ENCODE measurements around the gene YKT6.

The YKT6 gene

DNA sequence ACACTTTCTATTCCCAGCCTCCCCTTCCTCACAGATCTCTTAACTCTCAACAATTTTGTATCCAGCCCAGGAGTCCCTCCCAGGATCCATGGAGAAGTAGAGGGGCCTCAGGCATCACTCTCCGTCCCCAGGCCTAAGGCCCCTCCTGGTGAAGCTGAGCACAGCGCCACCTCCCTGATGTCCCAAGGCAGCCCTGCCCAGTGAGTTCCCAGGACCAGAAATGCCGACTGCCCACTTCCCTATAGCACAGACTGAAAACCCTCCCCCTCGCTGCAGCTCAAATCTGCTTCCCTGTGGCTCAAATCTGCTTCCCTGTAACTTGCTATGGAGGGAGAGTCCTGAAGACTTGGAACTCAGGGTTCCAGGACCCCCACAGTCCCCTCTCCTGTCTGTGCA lies 35.6 kb downstream of the YKT6 start:
- DNase-seq: no peak

DNA sequence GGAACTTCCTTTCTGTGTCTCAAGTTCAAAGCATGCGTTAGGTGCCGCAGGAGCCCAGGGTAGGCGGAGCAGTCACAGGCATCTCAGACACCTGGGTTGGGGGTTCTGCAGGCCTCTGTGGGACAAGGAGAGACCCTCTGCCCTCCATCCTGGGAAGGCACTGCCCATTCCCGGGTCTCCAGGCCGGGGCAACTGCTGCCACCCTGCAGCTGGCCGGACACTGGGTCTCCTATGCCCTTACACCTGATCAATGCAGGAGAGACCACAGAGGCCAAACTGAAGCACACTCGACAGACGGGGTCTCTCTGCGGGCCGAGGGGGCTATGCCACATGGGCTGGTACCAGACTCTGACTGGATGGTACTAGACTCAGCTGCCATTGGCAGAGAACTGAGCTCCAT lies 36.9 kb downstream of the YKT6 start:
- DNase-seq: no peak

DNA sequence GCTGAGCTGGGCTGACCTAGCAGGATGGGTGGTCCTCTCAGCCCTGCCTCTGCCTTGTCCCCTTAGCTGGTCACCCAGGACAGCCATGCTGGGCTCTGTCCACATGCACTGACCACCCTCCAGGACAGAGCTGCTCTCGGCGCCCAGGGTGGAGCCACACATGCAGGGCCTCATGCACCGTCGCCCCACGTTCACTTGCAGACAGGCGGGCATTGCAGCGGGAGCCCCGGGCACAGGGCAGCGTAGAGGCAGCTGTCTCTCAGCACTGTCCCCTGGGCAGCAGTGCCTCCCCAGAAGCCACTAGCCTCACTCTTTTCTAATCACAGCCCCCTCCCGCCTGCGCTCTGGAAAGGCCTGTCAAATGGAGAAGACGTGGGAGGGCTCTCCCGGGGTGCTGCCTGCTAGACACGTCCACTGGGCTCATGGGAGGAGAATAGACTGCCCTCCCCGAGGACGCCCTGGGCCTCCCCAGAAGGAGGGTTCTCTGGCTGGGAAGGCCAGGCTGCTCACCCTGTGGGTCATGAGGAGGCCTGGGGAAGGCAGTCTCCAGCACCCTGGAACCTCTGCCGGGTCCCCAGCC lies 37.4 kb downstream of the YKT6 start:
- DNase-seq: no peak

DNA sequence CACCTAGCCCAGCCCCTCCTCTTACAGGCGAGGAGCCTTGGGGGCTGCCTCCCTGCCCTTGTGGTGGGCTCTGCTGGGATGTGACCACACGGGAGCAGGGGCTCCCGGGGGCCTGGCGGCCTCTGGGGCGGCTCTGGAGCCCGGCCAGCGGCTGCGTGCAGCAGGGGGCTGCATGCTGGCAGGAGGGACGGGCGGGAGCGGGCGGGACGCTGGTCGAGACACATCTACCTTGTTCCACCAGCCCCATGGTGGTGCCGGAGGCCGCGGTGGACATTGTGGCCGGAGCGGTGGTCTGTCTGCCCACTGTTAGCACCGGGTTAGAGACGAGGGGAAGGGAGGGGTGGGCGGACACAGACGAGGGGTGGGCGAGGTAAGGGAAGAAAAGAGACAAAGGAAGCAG lies 38.6 kb downstream of the YKT6 start:
- DNase-seq: no peak

DNA sequence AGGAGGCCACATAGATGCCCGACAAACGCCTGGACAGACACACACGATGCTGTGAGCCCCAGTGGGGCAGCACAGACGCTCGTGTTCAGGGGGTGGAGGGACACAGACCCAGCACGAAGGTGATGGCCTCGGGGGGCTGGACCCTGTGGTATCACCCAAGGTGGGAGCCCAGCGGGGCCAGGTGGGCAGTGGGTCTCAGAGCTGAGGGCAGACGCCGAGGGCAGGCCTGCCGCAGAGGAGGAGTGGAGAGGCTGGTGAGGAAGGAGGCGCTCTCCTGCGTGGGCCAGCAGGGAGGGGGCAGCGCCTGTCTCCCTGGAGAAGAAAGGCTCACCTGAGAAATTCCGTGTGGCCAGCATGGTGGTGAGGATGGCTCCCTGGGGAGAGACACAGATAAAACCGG lies 39.6 kb downstream of the YKT6 start:
- DNase-seq: no peak

DNA sequence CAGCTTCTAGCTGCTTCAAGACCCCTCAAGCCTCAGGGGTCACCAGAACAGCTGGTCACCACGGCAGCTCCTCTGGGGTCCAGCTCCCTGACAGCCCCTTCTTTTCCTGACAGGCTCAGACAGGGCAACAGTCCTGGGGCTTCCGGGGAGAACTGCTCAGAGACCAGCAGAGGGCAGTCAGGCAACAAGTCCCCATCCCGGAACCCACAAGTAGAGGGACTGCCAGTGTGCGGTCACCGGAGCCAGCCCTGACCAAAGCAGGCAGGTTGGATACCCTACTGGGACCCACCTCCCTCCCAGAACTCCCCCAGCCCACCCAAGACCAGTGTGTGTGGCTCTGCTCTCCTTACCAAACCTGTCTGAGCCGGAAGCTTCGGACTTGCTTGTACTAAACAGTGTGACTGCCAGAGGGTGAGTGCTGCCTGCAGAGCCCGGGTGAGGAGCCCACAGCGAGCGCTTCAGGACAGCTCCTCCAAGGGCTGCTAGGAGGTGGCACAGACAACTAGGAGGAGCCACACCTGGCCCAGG lies 40.3 kb downstream of the YKT6 start:
- peak; percentile 65 for DNase-seq

DNA sequence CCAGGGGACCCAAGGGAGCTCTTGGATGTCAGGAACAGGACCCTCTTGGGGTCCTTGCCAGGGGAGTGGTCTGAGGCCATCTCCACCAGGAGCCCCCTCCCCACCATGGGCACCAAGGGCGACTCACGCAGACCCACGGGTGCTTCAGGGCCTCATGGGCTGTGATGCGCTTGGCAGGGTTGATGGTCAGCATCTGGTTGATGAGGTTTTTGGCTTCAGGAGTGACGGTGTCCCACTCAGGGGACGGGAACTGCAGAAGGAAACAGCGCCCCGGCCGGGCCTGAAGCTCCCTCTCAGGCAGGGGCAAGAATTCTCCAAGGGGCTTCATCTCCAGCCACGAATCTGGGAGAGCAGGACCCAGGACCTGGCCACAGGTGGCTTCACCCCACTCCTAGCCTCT lies 41.3 kb downstream of the YKT6 start:
- no peak for DNase-seq

DNA sequence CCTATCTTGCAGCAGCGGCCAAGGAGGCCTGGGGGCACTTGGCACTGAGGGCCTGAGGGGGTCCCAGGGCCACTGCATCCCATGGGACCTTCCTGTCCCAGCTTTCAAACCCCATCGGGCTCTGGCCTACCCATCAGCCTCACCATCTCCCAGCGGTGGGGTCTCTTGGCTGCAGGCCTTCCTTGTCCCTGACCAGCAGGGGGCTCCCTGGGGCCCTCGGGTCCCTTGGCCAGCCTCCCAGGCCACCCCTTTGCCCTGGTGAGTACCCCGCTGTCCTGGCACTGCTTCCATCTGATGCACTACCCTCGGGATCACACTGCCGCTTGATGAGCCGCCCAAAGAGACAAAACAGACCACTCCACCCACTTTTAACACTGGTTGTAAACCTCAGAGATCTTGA lies 43.5 kb downstream of the YKT6 start:
- no peak for DNase-seq

DNA sequence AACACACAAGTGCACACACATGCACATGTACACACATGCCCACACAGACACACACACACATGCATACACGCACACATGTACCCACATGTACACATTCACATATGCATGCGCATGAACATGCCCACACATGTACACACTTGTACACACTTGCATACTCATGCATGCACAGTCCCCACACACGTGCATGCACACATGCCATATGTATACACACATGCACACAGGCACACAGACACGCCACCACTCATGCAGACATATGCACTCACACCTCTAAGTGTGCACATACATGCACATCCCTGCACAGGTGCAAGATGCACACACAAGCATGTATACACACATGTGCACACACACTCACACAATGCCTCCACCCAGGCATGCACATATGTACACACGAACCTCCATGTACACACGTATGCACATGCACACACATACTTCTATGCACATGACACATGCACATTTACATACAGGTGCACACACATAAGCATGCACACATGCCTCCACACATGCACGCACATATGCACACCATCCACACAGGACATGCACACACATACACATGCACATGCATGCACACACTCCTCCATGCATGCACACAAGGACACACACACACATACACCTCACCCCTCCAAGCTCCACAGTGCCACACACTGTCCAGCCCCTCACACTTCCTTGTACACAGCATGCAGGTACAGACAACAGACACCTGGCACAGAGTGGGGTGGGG lies 45.8 kb downstream of the YKT6 start:
- DNase-seq: no peak

DNA sequence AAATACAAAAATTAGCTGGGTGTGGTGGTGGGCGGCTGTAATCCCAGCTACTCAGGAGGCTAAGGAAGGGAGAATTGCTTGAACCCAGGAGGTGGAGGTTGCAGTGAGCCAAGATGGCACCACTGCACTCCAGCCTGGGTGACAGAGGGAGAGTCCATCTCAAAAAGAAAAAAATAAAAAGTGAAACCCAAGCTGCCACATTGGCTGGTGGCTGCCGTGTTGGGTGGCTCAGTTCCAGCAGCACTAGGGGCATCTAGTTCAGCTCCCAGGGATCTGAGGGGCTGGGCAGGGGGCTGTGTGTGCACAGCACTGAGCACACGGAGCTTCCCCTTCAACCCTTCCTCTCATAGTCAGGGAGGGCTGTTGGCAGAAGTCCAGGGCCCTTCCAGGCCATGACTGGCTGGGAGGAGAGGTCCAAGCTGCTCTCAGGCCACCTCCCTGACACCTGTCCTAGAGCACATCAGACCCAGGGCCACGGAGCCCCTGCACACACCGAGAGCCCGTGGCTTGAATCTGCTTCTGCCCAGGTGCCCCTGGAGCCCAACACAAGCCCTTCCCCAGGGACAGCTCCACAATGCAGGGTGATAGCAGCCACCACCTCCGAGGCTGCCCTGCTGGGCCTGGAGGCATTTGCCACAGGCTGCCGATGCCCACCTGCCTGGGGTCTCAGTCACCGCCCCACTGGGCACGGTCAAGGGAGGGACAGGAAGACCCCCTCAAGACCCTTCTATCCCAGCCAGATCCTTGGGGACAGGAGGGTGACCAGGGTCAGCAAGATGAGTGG lies 47.3 kb downstream of the YKT6 start:
- no peak for DNase-seq

DNA sequence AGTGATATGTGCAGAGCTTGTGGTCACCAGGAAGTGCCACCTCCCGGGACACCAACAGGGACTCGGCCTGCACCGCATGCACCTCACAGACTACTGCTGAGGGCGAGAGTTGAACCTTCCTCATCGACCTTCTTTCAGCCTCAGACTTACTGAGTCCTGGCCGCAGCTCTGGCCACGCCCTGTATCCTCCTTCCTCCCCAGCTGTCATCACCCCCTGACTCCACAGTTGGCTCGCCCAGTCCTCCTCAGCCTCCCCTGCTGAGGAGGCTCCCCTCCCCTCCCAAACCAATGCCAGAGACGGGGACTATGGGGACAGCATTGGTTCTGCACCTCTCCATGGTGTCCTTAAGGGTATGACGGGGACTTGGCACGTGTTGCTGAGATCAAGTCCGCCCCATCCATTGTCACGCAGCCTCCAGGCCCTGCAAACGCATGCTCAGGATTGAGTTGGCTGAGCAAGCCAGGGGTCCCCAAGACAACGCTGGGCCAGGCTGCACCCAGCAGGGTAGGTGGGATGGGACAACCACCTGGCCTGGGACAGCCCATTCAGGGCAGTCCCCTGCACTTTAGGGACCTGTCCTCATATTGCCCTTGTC lies 49.0 kb downstream of the YKT6 start:
- no peak for DNase-seq

DNA sequence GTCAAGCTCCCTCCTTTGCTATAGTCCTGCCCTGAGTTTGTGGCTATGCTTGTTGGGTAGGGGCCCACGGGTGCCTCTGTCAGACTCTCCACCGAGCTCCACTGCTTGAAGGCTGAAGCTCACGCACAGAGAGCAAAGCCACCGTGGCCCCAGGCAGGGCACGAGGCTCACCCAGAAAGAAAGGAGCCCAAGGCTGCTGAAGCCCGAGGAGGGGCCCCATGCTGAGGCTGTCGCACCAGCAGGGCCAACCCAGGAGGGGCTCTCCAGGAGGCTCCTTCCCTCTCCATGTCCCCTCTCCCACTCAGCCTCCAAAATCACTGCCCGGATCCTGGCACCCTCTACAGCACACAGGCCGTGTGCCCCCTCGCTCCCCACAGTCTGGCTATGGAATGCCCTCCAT lies 50.5 kb downstream of the YKT6 start:
- no peak for DNase-seq

DNA sequence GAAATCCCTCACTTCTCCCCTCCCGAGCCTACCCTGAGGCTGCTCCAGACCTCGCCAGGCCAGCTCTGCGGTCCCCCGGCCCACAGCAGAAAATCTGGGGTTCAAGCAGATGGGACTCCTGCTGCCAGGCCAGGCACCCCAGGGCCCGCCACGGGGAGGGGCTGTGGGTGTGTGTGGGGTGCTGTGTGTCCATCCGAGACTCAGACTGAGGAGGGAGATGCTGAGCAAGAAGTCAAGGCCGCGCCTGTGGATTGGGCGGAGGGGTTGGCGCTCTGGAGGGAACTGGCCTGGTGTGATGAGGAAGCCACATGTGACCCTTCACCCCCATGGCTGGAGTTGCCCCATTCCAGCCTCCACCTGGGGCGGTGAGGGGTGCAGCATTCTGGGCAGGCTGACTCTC lies 51.1 kb downstream of the YKT6 start:
- DNase-seq: no peak

DNA sequence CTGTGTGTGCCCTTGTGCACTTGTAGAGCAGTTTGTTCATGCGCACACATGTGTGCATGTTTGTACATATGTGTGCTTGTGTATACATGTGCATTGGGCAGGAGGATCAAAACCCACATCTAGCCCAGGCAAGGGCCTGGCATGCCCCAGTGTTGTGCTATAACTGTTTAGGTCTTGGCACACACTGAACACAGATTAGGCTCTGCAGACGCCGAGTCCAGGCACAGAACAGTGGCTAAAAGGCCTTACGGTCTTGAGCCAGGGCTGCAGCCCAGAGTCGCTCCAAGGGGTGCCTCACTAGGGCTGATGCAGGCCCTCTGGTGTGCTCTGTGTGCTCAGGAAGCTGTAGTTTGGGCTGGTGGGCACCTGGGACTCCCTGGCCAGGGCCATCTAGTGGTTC lies 55.7 kb downstream of the YKT6 start:
- no peak for DNase-seq

DNA sequence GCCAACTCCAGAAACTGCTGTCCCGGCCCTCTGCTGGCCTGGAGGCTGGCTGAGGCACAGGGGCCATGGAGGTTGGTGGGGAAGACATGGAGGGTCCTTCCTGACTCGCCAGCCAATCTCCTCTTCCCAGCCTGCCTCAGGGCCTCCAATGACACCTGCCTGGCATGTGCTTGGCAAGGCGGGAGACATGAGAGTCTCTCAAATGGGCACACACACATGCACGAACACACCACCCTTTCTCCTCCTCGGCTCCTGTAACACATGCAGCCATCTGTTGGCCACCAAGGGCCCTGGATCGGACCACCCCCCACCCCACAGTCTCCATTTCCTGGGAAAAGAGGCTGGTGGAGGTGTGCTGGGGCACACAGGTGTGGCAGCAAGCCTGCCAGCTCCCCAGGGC lies 56.4 kb downstream of the YKT6 start:
- no peak for DNase-seq

DNA sequence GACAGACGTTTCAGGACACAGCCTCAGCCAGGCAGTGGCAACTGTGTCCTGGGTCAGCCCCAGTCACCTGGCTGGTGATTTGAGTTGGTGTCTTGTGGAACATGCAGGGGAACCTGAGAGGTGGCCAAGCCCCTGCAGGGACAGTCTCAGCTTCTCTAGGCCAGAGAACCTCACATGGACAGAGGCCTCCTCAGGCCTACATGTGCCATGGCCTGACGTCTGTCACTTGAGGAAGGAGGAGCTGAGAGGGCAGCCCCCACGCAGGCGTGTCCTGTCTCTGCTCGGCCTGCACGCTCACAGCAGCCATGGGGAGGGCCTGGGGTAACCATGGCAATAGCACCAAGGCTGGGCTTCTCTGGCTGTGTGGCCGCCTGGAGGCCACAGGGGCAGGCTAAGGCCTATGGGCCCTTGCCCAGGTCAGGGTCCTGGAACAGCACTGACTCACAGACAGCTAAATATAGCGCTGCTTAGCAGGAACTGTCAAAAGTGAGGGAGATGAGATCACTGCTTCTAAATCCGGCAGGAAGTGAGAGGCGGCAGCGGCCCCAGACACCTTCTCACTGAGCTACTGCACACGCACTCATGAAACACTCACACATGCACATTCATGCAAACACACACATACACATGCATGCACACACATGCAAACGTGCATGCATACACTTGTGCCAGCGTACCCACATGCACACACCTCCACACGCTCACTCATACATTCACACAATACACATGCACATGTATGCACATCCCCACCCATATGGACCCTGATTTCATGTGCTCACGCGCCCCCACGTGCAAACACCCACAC lies 57.0 kb downstream of the YKT6 start:
- peak; percentile 73 for DNase-seq

DNA sequence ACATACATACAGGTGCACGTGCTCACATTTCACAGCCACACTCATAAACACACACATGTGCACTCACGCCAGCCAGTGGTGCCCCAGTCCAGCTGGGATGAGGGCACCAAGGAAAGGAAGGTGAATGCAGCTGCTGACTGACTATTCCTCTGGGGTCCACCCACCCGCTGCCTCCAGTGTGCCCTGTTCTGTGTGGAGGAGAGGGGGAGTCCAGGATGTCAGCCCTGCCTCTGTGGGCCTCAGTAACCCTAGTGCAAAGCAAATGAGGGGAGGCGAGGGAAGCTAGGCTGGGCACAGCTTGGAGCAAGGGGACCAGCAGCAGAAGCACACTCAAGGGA lies 57.6 kb downstream of the YKT6 start:
- no peak for DNase-seq

DNA sequence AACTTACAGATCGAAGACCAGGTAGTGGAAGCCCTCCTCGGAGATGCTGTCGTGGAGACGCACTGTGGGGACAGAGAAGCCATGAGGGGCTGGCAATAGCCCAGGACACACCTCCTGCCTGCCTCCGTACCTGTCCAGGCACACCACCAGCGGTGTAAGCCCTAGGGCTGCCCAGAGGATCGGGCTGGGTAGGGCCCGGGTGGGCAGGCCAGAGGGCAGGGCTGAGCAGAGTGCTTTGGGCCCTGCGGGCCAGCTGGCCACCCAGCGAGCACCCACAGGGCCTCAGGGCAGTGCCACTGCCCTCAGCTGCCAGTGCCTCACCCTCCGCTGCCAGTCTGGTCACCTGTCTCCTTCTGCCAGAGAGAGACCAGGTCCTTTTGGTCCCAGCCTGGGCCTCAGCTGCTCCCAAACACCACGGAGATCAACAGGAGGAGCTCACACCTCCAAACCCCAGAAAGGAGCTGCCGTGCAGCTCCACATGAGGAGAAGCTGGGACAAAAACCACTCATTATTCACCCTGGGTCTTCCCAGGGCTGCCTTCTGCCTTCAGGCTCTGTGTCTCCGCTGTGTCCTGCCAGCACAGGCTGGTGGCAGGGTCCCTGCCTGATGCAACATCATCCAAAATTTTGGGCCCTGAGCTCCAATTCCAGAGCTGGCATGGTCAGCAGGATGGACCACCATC lies 58.2 kb downstream of the YKT6 start:
- no peak for DNase-seq

DNA sequence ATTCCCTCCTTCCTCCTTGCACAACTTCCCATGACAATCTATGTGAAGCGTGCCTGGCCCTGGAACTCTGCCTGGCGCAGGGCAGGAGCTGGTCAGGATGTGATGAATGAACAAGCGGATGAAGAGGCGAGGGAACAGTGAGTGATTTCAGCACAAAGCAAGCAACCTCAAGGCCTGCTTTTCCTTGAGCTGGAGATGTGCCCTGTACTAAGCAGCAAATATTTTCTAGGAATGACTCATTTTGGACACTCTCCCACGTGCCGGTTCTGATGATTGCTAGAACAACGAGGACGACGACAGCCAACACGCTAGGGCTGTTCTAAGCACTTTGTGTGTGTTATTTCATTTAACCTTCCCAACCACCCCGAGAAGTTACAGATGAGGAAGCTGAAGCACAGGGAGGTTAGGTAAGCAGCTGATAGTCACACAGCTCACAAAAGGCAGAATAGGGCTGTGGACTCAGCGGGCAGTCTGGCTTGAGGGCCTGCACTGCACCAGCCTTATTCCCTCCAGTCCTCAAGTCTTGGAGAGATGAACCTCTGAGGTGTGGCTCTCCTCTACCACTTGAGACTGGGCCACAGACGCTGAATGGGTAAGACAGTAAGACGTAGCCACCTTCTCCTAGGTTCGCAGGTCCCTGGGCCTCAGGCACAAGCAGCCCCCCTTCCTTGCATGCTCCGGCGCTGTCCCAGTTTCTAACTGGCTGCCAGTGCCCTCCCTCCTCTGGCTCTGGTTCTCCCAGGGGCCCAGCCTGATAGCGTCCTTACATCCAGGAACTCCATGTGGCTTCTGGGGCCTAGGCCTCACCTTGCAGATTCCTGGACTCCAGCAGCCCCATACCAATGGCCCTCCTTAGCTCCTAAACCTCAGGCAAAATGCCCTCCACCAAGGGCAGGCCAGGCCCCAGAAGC lies 59.0 kb downstream of the YKT6 start:
- DNase-seq: peak; percentile 87

DNA sequence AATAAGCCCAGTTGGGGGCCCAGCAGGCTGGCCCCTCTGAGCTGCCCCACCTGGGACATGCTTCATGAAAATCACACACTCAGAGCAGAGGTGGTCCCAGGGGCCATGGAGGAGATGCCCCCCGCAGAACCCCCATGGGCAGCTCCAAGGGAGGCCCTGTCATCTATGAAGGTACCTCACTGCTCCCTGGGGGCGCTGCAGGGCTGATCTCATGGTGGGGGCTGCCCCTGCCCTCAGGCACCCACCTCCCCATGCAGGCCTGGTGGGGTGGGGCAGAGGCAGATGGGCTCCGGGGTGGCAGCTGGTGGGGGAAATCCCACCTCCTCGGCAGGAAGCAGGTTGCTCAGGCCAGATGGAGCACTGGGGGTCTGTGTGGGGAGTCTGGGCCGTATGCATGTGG lies 60.5 kb downstream of the YKT6 start:
- DNase-seq: no peak

DNA sequence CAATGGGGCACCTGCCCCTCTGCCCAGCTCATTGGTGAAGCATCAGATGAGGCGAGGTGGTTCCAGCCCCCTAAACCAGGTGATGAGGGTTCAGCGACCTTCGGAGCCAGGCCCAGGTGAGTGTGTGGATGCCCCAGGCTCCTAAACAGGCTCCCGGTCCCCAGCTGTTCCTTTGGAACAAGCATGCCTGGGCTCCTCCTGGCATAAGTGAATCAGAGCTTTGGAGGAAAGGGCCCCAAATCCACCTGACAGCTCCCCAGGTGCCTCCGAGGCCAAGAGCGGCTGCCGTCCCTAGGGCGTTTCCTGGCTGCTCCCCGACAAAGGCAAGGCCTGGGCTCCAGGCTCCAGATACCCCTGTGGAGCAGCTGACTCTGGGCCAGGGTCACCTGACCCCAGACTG lies 61.3 kb downstream of the YKT6 start:
- DNase-seq: no peak

Data from NCI-H226 (cell line).